ENCODE results near the gene ZDHHC1. TPM values are rescaled to one million over a fixed set of nuclear protein-coding genes. Genes with fewer than 3 reads are reported as not detected.

ZDHHC1 gene
- total RNA-seq, 1 donor from 2014 or later: 82.7 TPM

DNA sequence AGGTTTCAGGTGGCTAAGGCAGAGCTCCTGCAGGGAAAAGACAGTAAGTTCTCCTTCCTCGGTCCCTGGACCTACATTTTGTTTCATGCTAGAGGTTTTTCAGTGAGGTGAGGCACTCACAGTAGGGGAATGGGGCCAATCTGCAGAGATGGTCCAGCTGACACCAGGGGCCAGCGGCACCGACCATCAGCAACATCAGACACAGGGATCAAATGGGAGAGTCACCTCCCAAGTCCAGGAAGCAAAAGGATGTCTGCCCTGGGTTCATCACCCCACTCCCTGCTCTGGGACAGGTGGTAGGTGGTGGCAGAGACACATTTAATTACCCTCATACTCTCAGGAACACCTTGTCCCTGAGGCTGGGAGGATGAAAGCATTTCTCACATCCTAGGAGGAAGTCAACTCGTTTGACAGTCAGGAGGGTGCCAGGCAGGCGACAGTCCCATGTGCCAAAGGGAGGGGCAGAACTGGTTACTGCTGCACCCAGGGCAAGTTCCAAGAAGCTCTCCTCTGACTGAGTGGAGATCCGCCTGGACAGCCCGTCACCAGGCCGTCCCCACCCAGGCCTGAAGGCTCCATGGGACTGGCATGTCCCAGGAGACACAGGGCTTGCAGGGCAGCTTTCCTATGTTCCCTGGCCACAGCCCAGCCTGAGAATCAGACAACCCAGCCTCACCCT, 45.5 kb upstream of the ZDHHC1 start:
- DNase-seq (ENCODE audit: low spot score in 2 of 2): no peak
- intact Hi-C loops (cut with DNase I): loop anchor here (10.0 kb wide), 1 partner anchor 87 kb away; no protein-coding TSS in a partner anchor
- no peak overlapping the region for H3K4me3 ChIP-seq
- TF ChIP-seq, protein P1, sequence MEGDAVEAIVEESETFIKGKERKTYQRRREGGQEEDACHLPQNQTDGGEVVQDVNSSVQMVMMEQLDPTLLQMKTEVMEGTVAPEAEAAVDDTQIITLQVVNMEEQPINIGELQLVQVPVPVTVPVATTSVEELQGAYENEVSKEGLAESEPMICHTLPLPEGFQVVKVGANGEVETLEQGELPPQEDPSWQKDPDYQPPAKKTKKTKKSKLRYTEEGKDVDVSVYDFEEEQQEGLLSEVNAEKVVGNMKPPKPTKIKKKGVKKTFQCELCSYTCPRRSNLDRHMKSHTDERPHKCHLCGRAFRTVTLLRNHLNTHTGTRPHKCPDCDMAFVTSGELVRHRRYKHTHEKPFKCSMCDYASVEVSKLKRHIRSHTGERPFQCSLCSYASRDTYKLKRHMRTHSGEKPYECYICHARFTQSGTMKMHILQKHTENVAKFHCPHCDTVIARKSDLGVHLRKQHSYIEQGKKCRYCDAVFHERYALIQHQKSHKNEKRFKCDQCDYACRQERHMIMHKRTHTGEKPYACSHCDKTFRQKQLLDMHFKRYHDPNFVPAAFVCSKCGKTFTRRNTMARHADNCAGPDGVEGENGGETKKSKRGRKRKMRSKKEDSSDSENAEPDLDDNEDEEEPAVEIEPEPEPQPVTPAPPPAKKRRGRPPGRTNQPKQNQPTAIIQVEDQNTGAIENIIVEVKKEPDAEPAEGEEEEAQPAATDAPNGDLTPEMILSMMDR (IDR thresholded peaks at IDR 0.05): no peak
- H3K36me3 ChIP-seq: no peaks in the 10 kb centered on the region
- no peaks in the 10 kb centered on the region for H3K9me3 ChIP-seq
- no peak overlapping the region for H3K27ac ChIP-seq
- H3K27me3 ChIP-seq: no peaks in the 10 kb centered on the region
- H3K4me1 ChIP-seq: peaks cover 38 to 53% of the 10 kb centered on the region in 2 donors

- TF ChIP-seq, protein P1 (IDR thresholded peaks at IDR 0.05): no peak
- Histone ChIP-seq H3K4me1 (peaks cover 41 to 61% of the 10 kb centered on the region in 2 donors), H3K36me3 (no peaks in the 10 kb centered on the region), H3K27me3 (no peaks in the 10 kb centered on the region), H3K4me3 (no peak overlapping the region), H3K9me3 (no peaks in the 10 kb centered on the region), H3K27ac (peak overlapping the region in 1 of 2 donors; percentile 81)
- no peak for DNase-seq (ENCODE audit: low spot score in 2 of 2)
- intact Hi-C loops (cut with DNase I): loop anchor here (10.0 kb wide), 1 partner anchor 86 kb away; no protein-coding TSS in a partner anchor
Observed at GRCh38 chr16:67460961-67461360, 44.7 kb upstream of the ZDHHC1 start.

GRCh38 chr16:67460168-67460567, 43.9 kb upstream of the ZDHHC1 start:
- Histone ChIP-seq H3K27ac (peak overlapping the region; percentile 81 to 83), H3K36me3 (no peaks in the 10 kb centered on the region), H3K4me3 (no peak overlapping the region), H3K4me1 (peaks cover 36 to 56% of the 10 kb centered on the region in 2 donors), H3K27me3 (no peaks in the 10 kb centered on the region), H3K9me3 (no peaks in the 10 kb centered on the region)
- TF ChIP-seq, protein P1 (IDR thresholded peaks at IDR 0.05): no peak
- DNase-seq (ENCODE audit: low spot score in 2 of 2): no peak
- intact Hi-C loops (cut with DNase I): loop anchor here (10.0 kb wide), 1 partner anchor 85 kb away; no protein-coding TSS in a partner anchor

GRCh38 chr16:67459861-67460150, 43.5 kb upstream of the ZDHHC1 start:
- Histone ChIP-seq H3K36me3 (no peaks in the 10 kb centered on the region), H3K4me3 (no peak overlapping the region), H3K9me3 (no peaks in the 10 kb centered on the region), H3K27me3 (no peaks in the 10 kb centered on the region), H3K27ac (peak overlapping the region; percentile 81 to 83), H3K4me1 (peaks cover 34 to 56% of the 10 kb centered on the region in 2 donors)
- TF ChIP-seq, protein P1 (IDR thresholded peaks at IDR 0.05): no peak
- DNase-seq (ENCODE audit: low spot score in 2 of 2): no peak
- intact Hi-C loops (cut with DNase I): loop anchor here (10.0 kb wide), 1 partner anchor 85 kb away; no protein-coding TSS in a partner anchor

DNA sequence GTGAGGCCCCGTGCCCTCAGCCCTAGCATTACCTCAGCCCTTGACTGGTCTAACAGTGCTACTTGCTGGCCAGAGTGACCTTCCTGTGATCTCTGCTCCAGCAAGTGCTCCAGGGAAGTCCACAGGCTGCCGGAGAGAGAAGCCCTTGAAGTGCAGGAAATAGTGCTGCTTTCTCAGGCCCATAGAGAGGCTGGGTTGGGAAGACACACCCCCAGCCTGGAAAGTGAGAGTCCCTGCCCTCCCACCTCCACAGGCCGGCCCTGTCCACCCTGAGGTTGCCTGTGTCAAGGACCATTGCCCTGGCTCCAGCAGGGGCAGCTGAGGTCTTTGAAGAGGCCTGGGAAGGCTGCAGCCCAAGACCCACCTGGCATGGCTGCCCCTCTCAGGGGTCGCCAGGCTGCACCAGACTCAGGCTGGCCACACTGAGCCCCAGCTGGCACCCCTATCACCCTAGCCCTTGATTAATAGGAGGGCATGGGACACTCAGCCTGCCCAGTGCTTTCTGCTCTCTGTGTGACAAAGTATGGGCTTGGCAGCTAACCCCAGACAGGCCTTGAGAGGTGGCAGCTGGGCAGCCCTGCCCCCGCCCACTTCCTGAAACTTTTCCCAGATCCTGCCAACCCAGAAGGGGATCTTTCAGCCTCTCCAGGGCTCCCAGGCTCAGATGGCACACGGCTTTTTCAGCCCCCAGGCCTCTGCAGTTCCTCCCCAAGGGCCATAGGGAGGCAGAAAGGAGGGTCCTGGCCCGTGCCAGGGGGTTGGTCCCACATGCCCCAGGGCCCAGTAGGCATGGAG, 43.0 kb upstream of the ZDHHC1 start:
- peak overlapping the region; percentile 81 to 83 for H3K27ac ChIP-seq
- H3K27me3 ChIP-seq: no peaks in the 10 kb centered on the region
- no peaks in the 10 kb centered on the region for H3K36me3 ChIP-seq
- no peaks in the 10 kb centered on the region for H3K9me3 ChIP-seq
- intact Hi-C loops (cut with DNase I): no loop called here
- H3K4me3 ChIP-seq: no peak overlapping the region
- peaks cover 34 to 52% of the 10 kb centered on the region in 2 donors for H3K4me1 ChIP-seq
- DNase-seq (ENCODE audit: low spot score in 2 of 2): peak in 1 of 2 donors; percentile 80
- TF ChIP-seq, protein P1 (IDR thresholded peaks at IDR 0.05): no peak

All from ascending aorta (tissue), 2 donors.